Peyer's patch (tissue), 4 donors: ENCODE results near the gene TANGO2. TPM values are rescaled to one million over a fixed set of nuclear protein-coding genes. Genes with fewer than 3 reads are reported as not detected.

Experiments
- DNase-seq, 3 donors: peaks; one replicate each; pipeline ENCODE4 v3.0.0-alpha.2; 2017 to 2019
- H3K27ac ChIP-seq, 4 donors: fragments of 200-600 bp; sonication (generic); one replicate each; pipeline ENCODE4 v1.5.1; 2016 to 2019
- H3K27me3 ChIP-seq, 2 donors: fragments of 200-600 bp; sonication (generic); one replicate each; pipeline ENCODE4 v1.5.1; 2019
- H3K36me3 ChIP-seq, 3 donors: fragments of 200-600 bp; sonication (generic); one replicate each; pipeline ENCODE4 v1.5.1; 2016 to 2019
- H3K4me1 ChIP-seq, 4 donors: fragments of 200-600 bp; sonication (generic); one replicate each; pipeline ENCODE4 v1.5.1; 2016 to 2019
- H3K4me3 ChIP-seq, 4 donors: fragments of 200-600 bp; sonication (generic); 1 replicate in 3 of 4; 2 replicates in 1 of 4; pipeline ENCODE4 v1.5.1; 2016 to 2019; ENCODE audit warnings: mild to moderate bottlenecking in 1 of 4
- H3K9me3 ChIP-seq, 4 donors: fragments of 200-600 bp; sonication (generic); one replicate each; pipeline ENCODE4 v1.5.1; 2016 to 2019; ENCODE audit warnings: mild to moderate bottlenecking in 1 of 4
- POLR2A ChIP-seq, 2 donors: fragments of 450-650 bp; IDR thresholded peaks; one replicate each; pipeline ENCODE4 v1.5.1; 2017; ENCODE audit warnings: antibody characterized with exemption in 2 of 2, mild to moderate bottlenecking in 2 of 2, moderate library complexity in 2 of 2
- small RNA-seq, 2 donors: library from RNA; depleted of rRNA; stranded (forward); fragments of <200 nt; gene quantifications; one replicate each; pipeline ENCODE3, GENCODE V24; 2016
- total RNA-seq, 4 donors: library from RNA; depleted of rRNA; stranded (reverse); fragments of >200 nt; gene quantifications; one replicate each; pipeline ENCODE4 v1.1.0, GENCODE V29; 2016
- TF ChIP-seq, protein P1 (sequence below), 6 experiments: fragments of 450-650 bp in 4 of 6; fragments of 200-600 bp in 2 of 6; sonication (generic) in 1 of 6; IDR thresholded peaks; one replicate each; pipeline ENCODE4 v1.5.1; 2017 to 2019; ENCODE audit warnings: antibody characterized with exemption in 6 of 6, mild to moderate bottlenecking in 3 of 6, moderate library complexity in 1 of 6

The TANGO2 gene
- total RNA-seq, 4 donors from 2014 or later, result 27.2 to 45.4 (median 41.0) TPM

DNA sequence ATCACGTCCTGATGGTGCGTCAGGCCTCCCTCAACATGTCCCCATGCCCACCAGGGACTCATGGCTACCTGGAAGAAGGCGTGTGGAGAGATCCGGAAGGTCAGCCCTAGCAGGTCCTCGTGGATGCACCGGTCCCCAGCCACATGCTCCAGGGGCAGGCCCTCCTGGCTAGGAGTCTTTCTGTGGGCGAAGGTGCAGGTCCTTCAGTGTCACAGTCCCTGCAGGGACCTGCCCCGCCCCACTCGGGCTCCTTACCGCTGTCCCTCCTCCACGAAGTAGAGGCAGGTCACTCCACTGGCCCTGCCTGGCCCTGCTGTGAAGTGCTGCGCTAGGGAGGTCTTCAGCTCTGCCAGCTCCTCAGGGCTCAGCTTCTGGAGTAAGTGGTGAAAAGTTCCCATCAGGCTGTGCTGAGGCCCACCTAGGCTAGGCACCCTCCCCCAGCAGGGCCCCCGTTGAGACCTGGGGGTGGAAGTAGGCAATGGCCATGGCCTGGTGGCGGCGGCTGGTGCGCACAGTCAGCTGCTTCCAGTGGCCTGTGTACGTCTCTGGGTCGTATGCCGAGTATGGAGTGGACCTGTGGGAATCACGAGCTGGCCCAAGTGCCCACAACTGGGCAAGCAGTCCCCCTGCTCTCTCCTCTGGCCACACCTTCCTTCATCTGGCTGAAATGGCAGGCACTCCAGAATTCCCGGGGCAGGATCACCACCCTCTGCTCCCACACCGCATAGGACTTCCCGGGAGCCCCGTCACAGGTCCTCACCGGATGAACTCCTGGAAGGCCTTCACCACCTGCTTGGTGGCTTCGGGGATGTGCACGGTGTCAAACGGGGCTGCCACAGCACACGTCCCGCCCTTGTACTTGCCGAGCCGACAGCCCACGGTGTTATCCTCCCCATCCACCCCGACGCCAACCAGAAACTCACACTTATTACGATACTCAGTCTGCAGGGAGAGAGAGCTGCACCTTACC lies 93.9 kb downstream of the TANGO2 start:
- peaks cover 6 to 34% (median 17%) of the 10 kb centered on the region in 4 donors for H3K4me1 ChIP-seq
- no peaks in the 10 kb centered on the region for H3K27me3 ChIP-seq
- TF ChIP-seq, protein P1, sequence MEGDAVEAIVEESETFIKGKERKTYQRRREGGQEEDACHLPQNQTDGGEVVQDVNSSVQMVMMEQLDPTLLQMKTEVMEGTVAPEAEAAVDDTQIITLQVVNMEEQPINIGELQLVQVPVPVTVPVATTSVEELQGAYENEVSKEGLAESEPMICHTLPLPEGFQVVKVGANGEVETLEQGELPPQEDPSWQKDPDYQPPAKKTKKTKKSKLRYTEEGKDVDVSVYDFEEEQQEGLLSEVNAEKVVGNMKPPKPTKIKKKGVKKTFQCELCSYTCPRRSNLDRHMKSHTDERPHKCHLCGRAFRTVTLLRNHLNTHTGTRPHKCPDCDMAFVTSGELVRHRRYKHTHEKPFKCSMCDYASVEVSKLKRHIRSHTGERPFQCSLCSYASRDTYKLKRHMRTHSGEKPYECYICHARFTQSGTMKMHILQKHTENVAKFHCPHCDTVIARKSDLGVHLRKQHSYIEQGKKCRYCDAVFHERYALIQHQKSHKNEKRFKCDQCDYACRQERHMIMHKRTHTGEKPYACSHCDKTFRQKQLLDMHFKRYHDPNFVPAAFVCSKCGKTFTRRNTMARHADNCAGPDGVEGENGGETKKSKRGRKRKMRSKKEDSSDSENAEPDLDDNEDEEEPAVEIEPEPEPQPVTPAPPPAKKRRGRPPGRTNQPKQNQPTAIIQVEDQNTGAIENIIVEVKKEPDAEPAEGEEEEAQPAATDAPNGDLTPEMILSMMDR (IDR thresholded peaks at IDR 0.05), result no peak
- TF ChIP-seq POLR2A (IDR thresholded peaks at IDR 0.05), result no peak
- peaks cover 0 to 66% (median 0%) of the 10 kb centered on the region in 3 donors for H3K36me3 ChIP-seq
- H3K9me3 ChIP-seq, result no peaks in the 10 kb centered on the region
- H3K4me3 ChIP-seq, result no peak overlapping the region
- no peak for DNase-seq
- H3K27ac ChIP-seq, result no peak overlapping the region

- H3K36me3 ChIP-seq, result peaks cover 0 to 68% (median 0%) of the 10 kb centered on the region in 3 donors
- peaks cover 6 to 34% (median 17%) of the 10 kb centered on the region in 4 donors for H3K4me1 ChIP-seq
- DNase-seq, result no peak
- no peaks in the 10 kb centered on the region for H3K9me3 ChIP-seq
- peak within 1 kb of the TSS; percentile 82 to 85 (median 82) for H3K27ac ChIP-seq
- TF ChIP-seq, protein P1 (IDR thresholded peaks at IDR 0.05), result no peak
- no peak for TF ChIP-seq POLR2A (IDR thresholded peaks at IDR 0.05)
- H3K27me3 ChIP-seq, result no peaks in the 10 kb centered on the region
- peak within 1 kb of the TSS; percentile 71 to 83 (median 80) for H3K4me3 ChIP-seq
Observed at GRCh38 chr22:20115691-20116375, 94.9 kb downstream of the TANGO2 start, which contains the start of gene RANBP1. Gene RANBP1 (plus strand): TSS chr22:20116104. CDS start chr22:20116185, 81 bp downstream.

- peaks cover 6 to 34% (median 16%) of the 10 kb centered on the region in 4 donors for H3K4me1 ChIP-seq
Observed at GRCh38 chr22:20116376-20116950, 95.6 kb downstream of the TANGO2 start.

More at GRCh38 chr22:20116376-20116950, 95.6 kb downstream of the TANGO2 start:
- H3K27me3 ChIP-seq, result no peaks in the 10 kb centered on the region
- H3K36me3 ChIP-seq, result peaks cover 0 to 68% (median 0%) of the 10 kb centered on the region in 3 donors
- H3K27ac ChIP-seq, result peak overlapping the region; percentile 82 to 85 (median 82)
- TF ChIP-seq, protein P1 (IDR thresholded peaks at IDR 0.05), result no peak
- TF ChIP-seq POLR2A (IDR thresholded peaks at IDR 0.05), result no peak
- peak overlapping the region; percentile 71 to 83 (median 80) for H3K4me3 ChIP-seq
- no peaks in the 10 kb centered on the region for H3K9me3 ChIP-seq
- DNase-seq, result peak in 1 of 3 donors; percentile 61

Small RNAs within 50 kb of the gene (small RNA-seq; reads per million reads assigned to genes)
- 1.1 to 3.3 reads per million in 2 donors for gene MIR185
- 0 reads per million in 2 donors for gene MIR6816
- 0 reads per million in 2 donors for gene RF00017

Other genes with a start within 250 kb of the TANGO2 start
- 1 to 10 TPM; 3.1 to 6.6 (median 4.9) TPM for gene GNB1L, start 166.2 kb upstream of the TANGO2 start, total RNA-seq
- gene RTL10, start 166.2 kb upstream of the TANGO2 start, total RNA-seq, result 10 to 100 TPM in 3 of 4 donors, 1 to 10 TPM in 1; 2.5 to 26.1 (median 22.8) TPM
- 100 to 1,000 TPM in 3 of 4 donors, 10 to 100 TPM in 1; 89.1 to 149 (median 138) TPM for gene COMT, start 79.3 kb upstream of the TANGO2 start, total RNA-seq
- gene TXNRD2, start 79.3 kb upstream of the TANGO2 start, total RNA-seq, result 10 to 100 TPM; 24.7 to 29.8 (median 27.2) TPM
- gene ARVCF, start 4.3 kb upstream of the TANGO2 start, total RNA-seq, result 10 to 100 TPM; 10.7 to 21.2 (median 18.4) TPM
- 100 to 1,000 TPM in 1 of 4 donors, 10 to 100 TPM in 3; 40.6 to 138 (median 64.9) TPM for gene DGCR8, start 59.1 kb downstream of the TANGO2 start, total RNA-seq
- gene RANBP1, start 95.0 kb downstream of the TANGO2 start, total RNA-seq, result 100 to 1,000 TPM; 103 to 203 (median 163) TPM
- 100 to 1,000 TPM in 1 of 4 donors, 10 to 100 TPM in 3; 26.8 to 134 (median 86.9) TPM for gene TRMT2A, start 96.1 kb downstream of the TANGO2 start, total RNA-seq
- 10 to 100 TPM in 3 of 4 donors, 1 to 10 TPM in 1; 4.1 to 37.0 (median 22.6) TPM for gene ZDHHC8, start 110.7 kb downstream of the TANGO2 start, total RNA-seq
- gene CCDC188, start 129.9 kb downstream of the TANGO2 start, total RNA-seq, result 1 to 10 TPM in 1 of 4 donors, not detected in 3; 6.6 TPM
- gene RTN4R, start 247.2 kb downstream of the TANGO2 start, total RNA-seq, result 1 to 10 TPM; 5.2 to 9.1 (median 5.7) TPM